Prostate gland (tissue), 2 donors: ENCODE measurements around the gene POLR2F. TPM values are rescaled to one million over a fixed set of nuclear protein-coding genes. Genes with fewer than 3 reads are reported as not detected.

Experiments
- DNase-seq: peaks from one replicate; pipeline ENCODE4 v3.0.0-alpha.2; 2019; ENCODE audit warnings: low spot score
- H3K27ac ChIP-seq, 2 donors: fragments of 200-600 bp; sonication (generic); 2 replicates each; pipeline ENCODE4 v1.5.1; 2017 to 2019
- H3K27me3 ChIP-seq: fragments of 200-600 bp; sonication (generic); replicated peaks from 2 replicates; pipeline ENCODE4 v1.5.1; 2019; ENCODE audit not compliant: insufficient read depth
- H3K36me3 ChIP-seq, 2 donors: fragments of 200-600 bp; sonication (generic); 1 replicate in 1 of 2; 2 replicates in 1 of 2; pipeline versions ENCODE4 v1.5.1 to v1.8.1; 2017 to 2019
- H3K4me1 ChIP-seq: fragments of 200-600 bp; sonication (generic); replicated peaks from 2 replicates; pipeline ENCODE4 v1.5.1; 2019
- H3K4me3 ChIP-seq, 2 donors: fragments of 200-600 bp; sonication (generic); 2 replicates each; pipeline ENCODE4 v1.5.1; 2017 to 2019
- H3K9me3 ChIP-seq: fragments of 200-600 bp; sonication (generic); 2 replicates; pipeline ENCODE4 v1.5.1; 2017
- POLR2A ChIP-seq: fragments of 450-650 bp; IDR thresholded peaks from one replicate; pipeline ENCODE4 v1.6.1; 2016; ENCODE audit warnings: antibody characterized with exemption, mild to moderate bottlenecking
- POLR2AphosphoS5 ChIP-seq: sonication (generic); formaldehyde crosslinking; IDR thresholded peaks from one replicate; pipeline ENCODE4 v1.6.1; 2017; ENCODE audit warnings: antibody characterized with exemption
- WGBS: methylation state at CpG from one replicate; pipeline ENCODE4 v1.1.5; 2018; 5-methylcytosine and 5-hydroxymethylcytosine counted together
- intact Hi-C: fragments of 100-400 bp; cut with DNase I; formaldehyde crosslinking; loops from one replicate; pipeline ENCODE4 v1.14.2; 2022
- total RNA-seq, 2 donors: library from RNA; depleted of rRNA; stranded (reverse); fragments of >200 nt; gene quantifications; one replicate each; pipeline ENCODE4 v1.1.0, GENCODE V29; 2016
- TF ChIP-seq, protein P1 (sequence below), 4 experiments: fragments of 200-600 bp in 2 of 4; fragments of 450-650 bp in 2 of 4; sonication (generic) in 2 of 4; IDR thresholded peaks; 1 replicate in 3 of 4; 2 replicates in 1 of 4; pipeline ENCODE4 v1.5.1; 2016 to 2019; ENCODE audit warnings: antibody characterized with exemption in 4 of 4, mild to moderate bottlenecking in 2 of 4, moderate library complexity in 2 of 4

The POLR2F gene
- total RNA-seq, 2 donors from 2014 or later, result 63.1 to 157 TPM

DNA sequence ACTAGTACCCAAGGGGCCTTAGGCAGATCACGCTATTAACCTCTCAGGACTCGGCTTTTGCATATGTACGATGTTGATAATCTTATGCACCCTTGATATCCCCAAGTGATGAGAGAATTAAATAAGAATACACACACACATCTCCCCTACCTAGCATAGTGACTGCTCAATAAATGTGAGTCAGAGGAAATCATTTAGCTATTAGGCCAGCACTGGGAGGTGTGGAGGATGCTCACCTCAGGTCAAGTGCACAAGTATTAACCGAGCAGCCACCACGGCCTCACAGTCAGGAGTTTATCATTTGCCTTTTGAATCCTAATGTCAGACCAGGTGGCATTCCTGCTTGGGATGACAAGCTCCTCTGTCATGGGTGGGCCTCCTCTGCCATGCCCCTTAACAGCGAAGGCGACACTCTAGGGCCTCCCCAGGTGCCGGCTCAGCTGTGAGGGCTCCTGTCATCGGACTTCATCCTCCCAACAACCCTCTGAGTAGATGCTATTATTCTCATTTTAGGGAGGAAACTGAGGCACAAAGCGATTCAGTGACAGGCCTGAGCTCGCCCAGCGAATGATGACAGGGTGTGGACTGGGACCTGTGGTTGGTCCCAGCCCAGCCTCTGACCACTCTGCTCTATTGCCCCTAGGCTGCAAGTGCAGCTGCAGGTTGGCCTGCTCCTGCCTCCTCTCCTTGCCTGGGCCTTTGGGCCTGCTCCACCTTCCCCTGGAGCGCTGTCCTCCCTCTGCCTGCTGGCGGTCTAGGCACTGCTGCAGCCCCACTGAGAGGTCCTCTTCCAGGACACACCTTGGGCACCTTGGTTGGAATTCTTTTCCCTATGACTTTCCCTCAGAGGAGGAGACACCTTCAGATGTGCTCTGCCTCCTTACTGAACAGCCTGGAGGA lies 35.9 kb downstream of the POLR2F start:
- 92% methylated on average over 14 of the region's 14 CpGs for WGBS
- Histone ChIP-seq H3K36me3 (no peaks in the 10 kb centered on the region), H3K4me1 (no peaks in the 10 kb centered on the region), H3K9me3 (no peaks in the 10 kb centered on the region), H3K27ac (no peak overlapping the region), H3K4me3 (no peak overlapping the region), H3K27me3 (no peaks in the 10 kb centered on the region)
- no peak for DNase-seq
- TF ChIP-seq, protein P1, sequence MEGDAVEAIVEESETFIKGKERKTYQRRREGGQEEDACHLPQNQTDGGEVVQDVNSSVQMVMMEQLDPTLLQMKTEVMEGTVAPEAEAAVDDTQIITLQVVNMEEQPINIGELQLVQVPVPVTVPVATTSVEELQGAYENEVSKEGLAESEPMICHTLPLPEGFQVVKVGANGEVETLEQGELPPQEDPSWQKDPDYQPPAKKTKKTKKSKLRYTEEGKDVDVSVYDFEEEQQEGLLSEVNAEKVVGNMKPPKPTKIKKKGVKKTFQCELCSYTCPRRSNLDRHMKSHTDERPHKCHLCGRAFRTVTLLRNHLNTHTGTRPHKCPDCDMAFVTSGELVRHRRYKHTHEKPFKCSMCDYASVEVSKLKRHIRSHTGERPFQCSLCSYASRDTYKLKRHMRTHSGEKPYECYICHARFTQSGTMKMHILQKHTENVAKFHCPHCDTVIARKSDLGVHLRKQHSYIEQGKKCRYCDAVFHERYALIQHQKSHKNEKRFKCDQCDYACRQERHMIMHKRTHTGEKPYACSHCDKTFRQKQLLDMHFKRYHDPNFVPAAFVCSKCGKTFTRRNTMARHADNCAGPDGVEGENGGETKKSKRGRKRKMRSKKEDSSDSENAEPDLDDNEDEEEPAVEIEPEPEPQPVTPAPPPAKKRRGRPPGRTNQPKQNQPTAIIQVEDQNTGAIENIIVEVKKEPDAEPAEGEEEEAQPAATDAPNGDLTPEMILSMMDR (IDR thresholded peaks at IDR 0.05), result no peak
- TF ChIP-seq POLR2AphosphoS5, result no peak
- no peak for TF ChIP-seq POLR2A
- intact Hi-C loops, result no loop called here

DNA sequence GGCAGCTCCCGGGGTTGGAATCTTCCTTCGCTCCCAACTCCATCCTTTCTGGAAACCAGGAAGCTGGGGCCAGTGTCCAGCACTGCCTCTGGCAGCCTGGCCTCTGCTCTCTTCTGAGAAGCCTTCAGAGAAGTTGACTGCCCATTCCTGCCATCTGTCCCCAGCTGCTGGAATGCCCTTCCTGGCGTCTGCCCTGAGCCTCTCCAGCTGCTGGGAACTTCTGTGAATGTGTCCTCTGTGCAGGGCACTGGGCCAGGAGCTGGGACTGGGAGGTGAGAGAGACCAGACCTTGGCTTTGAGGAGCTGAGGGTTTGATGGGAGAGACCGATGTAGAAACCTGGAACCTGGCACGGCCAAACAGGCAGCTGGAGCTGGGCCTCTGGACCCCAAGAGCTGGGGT lies 36.8 kb downstream of the POLR2F start:
- Histone ChIP-seq H3K4me3 (no peak overlapping the region), H3K27ac (no peak overlapping the region), H3K9me3 (no peaks in the 10 kb centered on the region), H3K36me3 (no peaks in the 10 kb centered on the region), H3K27me3 (no peaks in the 10 kb centered on the region), H3K4me1 (no peaks in the 10 kb centered on the region)
- TF ChIP-seq, protein P1 (IDR thresholded peaks at IDR 0.05), result no peak
- no peak for TF ChIP-seq POLR2AphosphoS5
- TF ChIP-seq POLR2A, result no peak
- intact Hi-C loops, result no loop called here
- 67% methylated on average over 5 of the region's 5 CpGs for WGBS
- DNase-seq, result no peak

DNA sequence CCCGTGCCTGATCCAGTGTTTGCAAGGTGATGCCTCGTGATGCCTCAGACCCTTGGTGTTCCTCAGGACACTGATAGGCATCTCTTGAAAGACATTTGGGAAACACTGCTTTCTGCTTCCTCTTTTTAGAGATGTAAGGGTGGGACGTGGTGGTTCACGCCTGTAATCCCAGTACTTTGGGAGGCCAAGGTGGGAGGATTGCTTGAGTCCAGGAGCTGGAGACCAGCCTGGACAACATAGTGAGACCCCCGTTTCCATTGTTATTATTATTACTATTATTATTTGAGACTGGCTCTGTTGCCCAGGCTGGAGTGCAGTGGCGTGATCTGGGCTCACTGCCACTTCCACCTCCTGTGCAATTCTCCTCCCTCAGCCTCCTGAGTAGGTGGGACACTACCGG lies 37.4 kb downstream of the POLR2F start:
- DNase-seq, result no peak
- Histone ChIP-seq H3K4me3 (no peak overlapping the region), H3K27ac (no peak overlapping the region), H3K4me1 (no peaks in the 10 kb centered on the region), H3K9me3 (no peaks in the 10 kb centered on the region), H3K36me3 (no peaks in the 10 kb centered on the region), H3K27me3 (no peaks in the 10 kb centered on the region)
- intact Hi-C loops, result no loop called here
- WGBS, result 89% methylated on average over 7 of the region's 7 CpGs
- TF ChIP-seq POLR2AphosphoS5, result no peak
- no peak for TF ChIP-seq POLR2A

DNA sequence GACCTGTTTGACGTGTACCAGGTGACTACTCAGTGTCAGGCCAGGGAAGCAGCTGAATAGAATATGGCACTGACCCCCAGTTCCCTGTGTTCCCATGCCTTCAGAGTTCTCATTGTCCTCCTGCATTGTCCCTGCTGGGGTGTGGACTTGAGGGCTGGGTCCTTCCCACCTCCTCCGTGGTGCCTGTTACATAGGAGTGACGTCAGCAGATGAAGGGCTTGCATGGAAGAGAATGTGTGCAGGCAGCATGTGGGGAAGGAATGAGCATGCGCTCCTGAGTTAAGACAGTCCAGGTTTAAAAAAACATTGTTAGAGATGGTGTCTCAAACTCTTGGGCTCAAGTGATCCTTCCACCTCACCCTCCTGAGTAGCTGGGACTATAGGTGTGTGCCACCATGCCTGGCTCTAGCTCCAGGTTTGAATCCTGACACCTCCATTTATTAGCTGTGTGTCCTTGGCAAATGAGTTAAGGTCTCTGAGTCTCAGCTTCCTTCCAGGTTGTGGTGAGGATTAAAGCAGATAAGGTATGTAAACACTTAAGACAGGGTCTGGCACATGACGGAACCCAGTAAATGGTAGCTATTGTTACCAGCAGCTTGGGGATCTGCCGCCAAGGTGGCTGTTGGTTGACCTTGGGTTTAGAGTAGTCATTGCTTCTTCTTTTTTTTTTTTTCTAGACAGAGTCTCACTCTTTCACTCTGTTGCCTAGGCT lies 38.4 kb downstream of the POLR2F start:
- no peak overlapping the region for H3K4me3 ChIP-seq
- no peak overlapping the region for H3K27ac ChIP-seq
- H3K4me1 ChIP-seq, result no peaks in the 10 kb centered on the region
- DNase-seq, result no peak
- H3K27me3 ChIP-seq, result no peaks in the 10 kb centered on the region
- H3K36me3 ChIP-seq, result no peaks in the 10 kb centered on the region
- 58% methylated on average over 6 of the region's 6 CpGs for WGBS
- no peak for TF ChIP-seq POLR2AphosphoS5
- H3K9me3 ChIP-seq, result no peaks in the 10 kb centered on the region
- intact Hi-C loops, result no loop called here

DNA sequence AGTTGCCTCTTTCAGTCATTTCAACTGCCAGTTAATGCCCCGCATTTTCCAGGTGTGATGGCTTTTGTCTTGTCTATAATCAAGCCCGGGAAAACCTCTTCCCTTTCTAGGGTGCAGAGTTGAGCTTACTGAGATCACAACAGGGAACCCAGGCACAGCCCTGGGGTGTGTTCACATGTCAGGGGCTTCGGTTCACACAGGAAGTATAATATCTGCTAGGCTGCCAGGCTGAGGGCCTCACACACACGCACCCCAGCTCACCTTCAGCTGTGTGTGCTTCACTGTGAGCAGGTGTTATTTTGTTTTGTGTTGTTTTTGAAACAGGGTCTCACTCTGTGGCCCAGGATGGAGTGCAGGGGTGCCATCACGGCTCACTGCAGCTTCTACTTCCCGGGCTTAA lies 40.5 kb downstream of the POLR2F start:
- Histone ChIP-seq H3K27ac (no peak overlapping the region), H3K9me3 (no peaks in the 10 kb centered on the region), H3K36me3 (no peaks in the 10 kb centered on the region), H3K27me3 (no peaks in the 10 kb centered on the region), H3K4me1 (no peaks in the 10 kb centered on the region), H3K4me3 (no peak overlapping the region)
- 76% methylated on average over 6 of the region's 6 CpGs for WGBS
- DNase-seq, result no peak
- intact Hi-C loops, result no loop called here
- TF ChIP-seq POLR2A (no peak), POLR2AphosphoS5 (no peak)
- TF ChIP-seq, protein P1 (IDR thresholded peaks at IDR 0.05), result no peak
